H9 (cell line): Measurements from ENCODE around the gene SDK2. TPM values are rescaled to one million over a fixed set of nuclear protein-coding genes. Genes with fewer than 3 reads are reported as not detected.

Source experiments
- DNase-seq: peaks from one replicate; pipeline ENCODE4 v3.0.0-alpha.2; 2017
- H2AFZ ChIP-seq: one replicate; pipeline ENCODE4 v1.6.1; 2013; ENCODE audit warnings: mild to moderate bottlenecking, low read length, control low read depth, moderate library complexity
- H2AK5ac ChIP-seq: 2 replicates; pipeline ENCODE4 v1.6.1; 2013; ENCODE audit warnings: low read length, control low read depth, mixed read lengths; ENCODE audit not compliant: insufficient read length
- H2BK120ac ChIP-seq: one replicate; pipeline ENCODE4 v1.6.1; 2013; ENCODE audit warnings: low read depth, mild to moderate bottlenecking, low read length, control low read depth, inconsistent platforms; ENCODE audit not compliant: poor library complexity, severe bottlenecking
- H2BK12ac ChIP-seq: 2 replicates; pipeline ENCODE4 v1.6.1; 2013; ENCODE audit warnings: low read length, control low read depth, mixed read lengths, low read depth; ENCODE audit not compliant: insufficient read length
- H2BK15ac ChIP-seq: 2 replicates; pipeline ENCODE4 v1.6.1; 2013; ENCODE audit warnings: low read depth, low read length, control low read depth
- H2BK20ac ChIP-seq: one replicate; pipeline ENCODE4 v1.6.1; 2013; ENCODE audit warnings: low read depth, mild to moderate bottlenecking, low read length, control low read depth, inconsistent platforms; ENCODE audit not compliant: poor library complexity, severe bottlenecking
- H2BK5ac ChIP-seq: 2 replicates; pipeline ENCODE4 v1.6.1; 2013; ENCODE audit warnings: low read length, control low read depth, mixed read lengths; ENCODE audit not compliant: insufficient read length
- H3K14ac ChIP-seq: 2 replicates; pipeline ENCODE4 v1.6.1; 2013; ENCODE audit warnings: low read length, control low read depth; ENCODE audit not compliant: insufficient read depth
- H3K18ac ChIP-seq: 2 replicates; pipeline ENCODE4 v1.6.1; 2013; ENCODE audit warnings: low read depth, mild to moderate bottlenecking, mixed read lengths, low read length, control low read depth; ENCODE audit not compliant: insufficient read length
- H3K23ac ChIP-seq: 2 replicates; pipeline ENCODE4 v1.6.1; 2013; ENCODE audit warnings: low read length, control low read depth, mixed read lengths, low read depth; ENCODE audit not compliant: insufficient read length
- H3K23me2 ChIP-seq: 2 replicates; pipeline ENCODE4 v1.6.1; 2013; ENCODE audit warnings: low read depth, mild to moderate bottlenecking, mixed read lengths, low read length, control low read depth; ENCODE audit not compliant: insufficient read length, poor library complexity, severe bottlenecking
- H3K27ac ChIP-seq: 2 replicates; pipeline ENCODE4 v1.5.1; 2013; ENCODE audit warnings: low read length, control low read depth, mixed read lengths, low read depth; ENCODE audit not compliant: insufficient read length
- H3K27me3 ChIP-seq: 2 replicates; pipeline ENCODE4 v1.6.1; 2013; ENCODE audit warnings: low read length, control low read depth, inconsistent platforms; ENCODE audit not compliant: insufficient read depth
- H3K4ac ChIP-seq: 2 replicates; pipeline ENCODE4 v1.6.1; 2013; ENCODE audit warnings: low read depth, mild to moderate bottlenecking, control low read depth, inconsistent platforms, low read length, moderate library complexity
- H3K4me1 ChIP-seq: 2 replicates; pipeline ENCODE4 v1.6.1; 2013; ENCODE audit warnings: low read length, control low read depth, inconsistent platforms; ENCODE audit not compliant: insufficient read depth
- H3K4me2 ChIP-seq: 2 replicates; pipeline ENCODE4 v1.6.1; 2013; ENCODE audit warnings: low read length, control low read depth, mixed read lengths; ENCODE audit not compliant: insufficient read length, insufficient read depth
- H3K56ac ChIP-seq: 2 replicates; pipeline ENCODE4 v1.6.1; 2013; ENCODE audit warnings: low read depth, mild to moderate bottlenecking, mixed read lengths, low read length, control low read depth; ENCODE audit not compliant: insufficient read length
- H3K79me1 ChIP-seq: 2 replicates; pipeline ENCODE4 v1.6.1; 2013; ENCODE audit warnings: low read depth, mild to moderate bottlenecking, moderate library complexity, low read length, control low read depth, inconsistent platforms; ENCODE audit not compliant: insufficient read depth, poor library complexity, severe bottlenecking
- H3K79me2 ChIP-seq: 2 replicates; pipeline ENCODE4 v1.6.1; 2013; ENCODE audit warnings: low read length, control low read depth, inconsistent platforms; ENCODE audit not compliant: insufficient read depth
- H3K9ac ChIP-seq: 2 replicates; pipeline ENCODE4 v1.6.1; 2013; ENCODE audit warnings: low read length, control low read depth, mixed read lengths; ENCODE audit not compliant: insufficient read length; ENCODE audit errors: extremely low read depth
- H3K9me3 ChIP-seq: one replicate; pipeline ENCODE4 v1.6.1; 2013; ENCODE audit warnings: low read depth, low read length, inconsistent platforms; ENCODE audit not compliant: control insufficient read depth
- H3T11ph ChIP-seq: one replicate; pipeline ENCODE4 v1.6.1; 2013; ENCODE audit warnings: mild to moderate bottlenecking, low read length, control low read depth, inconsistent platforms
- H4K20me1 ChIP-seq: one replicate; pipeline ENCODE4 v1.6.1; 2013; ENCODE audit not compliant: control insufficient read depth, insufficient read length, insufficient read depth
- H4K5ac ChIP-seq: 2 replicates; pipeline ENCODE4 v1.6.1; 2013; ENCODE audit warnings: low read depth, mild to moderate bottlenecking, mixed read lengths, low read length, control low read depth; ENCODE audit not compliant: insufficient read length
- H4K8ac ChIP-seq: replicated peaks from 2 replicates; pipeline ENCODE4 v1.6.1; 2013; ENCODE audit warnings: low read length, control low read depth, mixed read lengths, low read depth; ENCODE audit not compliant: insufficient read length
- H4K91ac ChIP-seq: 2 replicates; pipeline ENCODE4 v1.6.1; 2013; ENCODE audit warnings: low read depth, mild to moderate bottlenecking, moderate library complexity, mixed read lengths, low read length, control low read depth; ENCODE audit not compliant: insufficient read length
- H3K27ac Mint-ChIP-seq, 3 experiments: 2 replicates in 2 of 3; 3 replicates in 1 of 3; pipeline ENCODE4 v1.8.0; 2020 to 2021; ENCODE audit warnings: mixed read lengths in 3 of 3, mild to moderate bottlenecking in 1 of 3, moderate library complexity in 1 of 3
- H3K27me3 Mint-ChIP-seq: 2 replicates; pipeline ENCODE4 v1.8.0; 2021; ENCODE audit warnings: low read depth, mild to moderate bottlenecking, moderate library complexity, mixed read lengths
- H3K36me3 Mint-ChIP-seq, 3 experiments: 2 replicates in 2 of 3; 3 replicates in 1 of 3; pipeline ENCODE4 v1.8.0; 2020 to 2021; ENCODE audit warnings: low read depth in 3 of 3, mixed read lengths in 3 of 3; ENCODE audit not compliant: insufficient read depth in 1 of 3
- H3K4me1 Mint-ChIP-seq, 2 experiments: 2 replicates each; pipeline ENCODE4 v1.8.0; 2020; ENCODE audit warnings: mixed read lengths in 2 of 2
- H3K4me3 Mint-ChIP-seq, 2 experiments: 2 replicates in 1 of 2; 3 replicates in 1 of 2; pipeline ENCODE4 v1.8.0; 2020 to 2021; ENCODE audit warnings: mild to moderate bottlenecking in 2 of 2, mixed read lengths in 2 of 2, moderate library complexity in 1 of 2
- H3K9me3 Mint-ChIP-seq, 2 experiments: 2 replicates in 1 of 2; 3 replicates in 1 of 2; pipeline ENCODE4 v1.8.0; 2020; ENCODE audit warnings: mild to moderate bottlenecking in 2 of 2, mixed read lengths in 2 of 2, moderate library complexity in 1 of 2
- WGBS: extraction: QIAGEN DNeasy Blood & Tissue Kit; methylation state at CpG from one replicate; pipeline ENCODE4 v1.1.7; 2013; ENCODE audit warnings: missing lambda C conversion rate, low lambda C conversion rate, mixed read lengths; ENCODE audit not compliant: insufficient read length; ENCODE audit errors: extremely low coverage; 5-methylcytosine and 5-hydroxymethylcytosine counted together
- total RNA-seq: library from RNA; stranded (reverse); gene quantifications from 2 replicates; pipeline ENCODE4 v1.2.1, GENCODE V29; 2021
- TF ChIP-seq, protein P1 (sequence below): fragments of 200-600 bp; sonication (generic); conservative IDR thresholded peaks from 3 replicates; pipeline ENCODE4 v1.8.0; 2021; ENCODE audit warnings: antibody characterized with exemption, mild to moderate bottlenecking

SDK2 gene
- total RNA-seq, 1 experiment from 2014 or later, result 9.1 TPM

DNA sequence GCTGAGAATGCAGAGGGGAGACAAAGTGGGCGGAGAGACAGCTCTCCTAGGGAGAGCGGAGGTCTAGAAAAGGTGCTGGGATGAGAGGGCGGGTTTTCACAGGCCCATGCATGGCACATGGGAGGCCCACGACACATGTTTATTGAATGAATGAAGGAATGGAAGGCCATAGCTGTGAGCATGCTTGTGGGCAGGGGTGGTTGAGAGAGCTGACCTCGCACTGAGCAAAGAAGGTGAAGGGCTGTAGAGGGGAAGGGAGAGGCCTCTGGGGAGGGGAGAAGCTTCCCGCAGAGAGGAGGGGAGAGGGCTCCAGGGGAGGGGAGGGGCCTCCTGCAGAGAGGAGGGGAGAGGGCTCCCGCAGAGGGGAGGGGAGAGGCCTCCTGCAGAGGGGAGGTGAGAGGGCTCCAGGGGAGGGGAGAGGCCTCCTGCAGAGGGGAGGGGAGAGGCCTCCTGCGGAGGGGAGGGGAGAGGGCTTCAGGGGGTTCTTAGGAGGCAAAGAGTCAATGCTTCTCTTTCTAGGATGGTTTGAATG, 27.3 kb downstream of the SDK2 start:
- TF ChIP-seq, protein P1, sequence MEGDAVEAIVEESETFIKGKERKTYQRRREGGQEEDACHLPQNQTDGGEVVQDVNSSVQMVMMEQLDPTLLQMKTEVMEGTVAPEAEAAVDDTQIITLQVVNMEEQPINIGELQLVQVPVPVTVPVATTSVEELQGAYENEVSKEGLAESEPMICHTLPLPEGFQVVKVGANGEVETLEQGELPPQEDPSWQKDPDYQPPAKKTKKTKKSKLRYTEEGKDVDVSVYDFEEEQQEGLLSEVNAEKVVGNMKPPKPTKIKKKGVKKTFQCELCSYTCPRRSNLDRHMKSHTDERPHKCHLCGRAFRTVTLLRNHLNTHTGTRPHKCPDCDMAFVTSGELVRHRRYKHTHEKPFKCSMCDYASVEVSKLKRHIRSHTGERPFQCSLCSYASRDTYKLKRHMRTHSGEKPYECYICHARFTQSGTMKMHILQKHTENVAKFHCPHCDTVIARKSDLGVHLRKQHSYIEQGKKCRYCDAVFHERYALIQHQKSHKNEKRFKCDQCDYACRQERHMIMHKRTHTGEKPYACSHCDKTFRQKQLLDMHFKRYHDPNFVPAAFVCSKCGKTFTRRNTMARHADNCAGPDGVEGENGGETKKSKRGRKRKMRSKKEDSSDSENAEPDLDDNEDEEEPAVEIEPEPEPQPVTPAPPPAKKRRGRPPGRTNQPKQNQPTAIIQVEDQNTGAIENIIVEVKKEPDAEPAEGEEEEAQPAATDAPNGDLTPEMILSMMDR, result no peak
- H3K79me2 ChIP-seq, result no peaks in the 10 kb centered on the region
- no CpG with 5 or more reads among the region's 8 CpGs for WGBS

More for the DNA sequence above, 27.3 kb downstream of the SDK2 start:
- H4K8ac ChIP-seq, result no peak overlapping the region
- no peak overlapping the region for H2BK12ac ChIP-seq
- no peak overlapping the region for H3K18ac ChIP-seq
- peaks cover 2% of the 10 kb centered on the region for H4K20me1 ChIP-seq
- no peaks in the 10 kb centered on the region for H3K79me1 ChIP-seq
- no peak overlapping the region for H4K91ac ChIP-seq
- no peak overlapping the region for H2AK5ac ChIP-seq
- H3K14ac ChIP-seq, result peak overlapping the region; percentile 53; the same call in 1 of the 2 replicates
- H3K4me3 Mint-ChIP-seq, result peak overlapping the region in 1 of 2 experiments; percentile 23; a peak in 2 of 5 replicates
- H3K4me1 Mint-ChIP-seq, result peaks cover 43 to 52% of the 10 kb centered on the region in 2 experiments
- H3K56ac ChIP-seq, result no peak overlapping the region
- H3K27me3 ChIP-seq, result no peaks in the 10 kb centered on the region
- peaks cover 12% of the 10 kb centered on the region for H3K4me1 ChIP-seq
- peak overlapping the region; percentile 34 to 82 (median 80); a peak in 6 of 7 replicates for H3K27ac Mint-ChIP-seq
- H3K23ac ChIP-seq, result no peak overlapping the region
- no peak overlapping the region for H3T11ph ChIP-seq
- H2BK15ac ChIP-seq, result no peak overlapping the region
- H2AFZ ChIP-seq, result no peak overlapping the region
- peaks cover 21 to 24% of the 10 kb centered on the region in 2 experiments for H3K9me3 Mint-ChIP-seq
- no peak overlapping the region for H3K9ac ChIP-seq
- DNase-seq, result no peak
- H3K36me3 Mint-ChIP-seq, result peaks cover 9 to 36% (median 16%) of the 10 kb centered on the region in 3 experiments
- no peak overlapping the region for H4K5ac ChIP-seq
- no peaks in the 10 kb centered on the region for H3K23me2 ChIP-seq
- H3K9me3 ChIP-seq, result no peaks in the 10 kb centered on the region
- H3K27me3 Mint-ChIP-seq, result no peaks in the 10 kb centered on the region; the same call in none of the 2 replicates
- H2BK120ac ChIP-seq, result no peak overlapping the region
- H2BK5ac ChIP-seq, result no peak overlapping the region
- H3K27ac ChIP-seq, result no peak overlapping the region
- H3K4ac ChIP-seq, result no peak overlapping the region
- no peak overlapping the region for H2BK20ac ChIP-seq
- no peak overlapping the region for H3K4me2 ChIP-seq
